ENCODE results near the gene SSPN.

SSPN gene

DNA sequence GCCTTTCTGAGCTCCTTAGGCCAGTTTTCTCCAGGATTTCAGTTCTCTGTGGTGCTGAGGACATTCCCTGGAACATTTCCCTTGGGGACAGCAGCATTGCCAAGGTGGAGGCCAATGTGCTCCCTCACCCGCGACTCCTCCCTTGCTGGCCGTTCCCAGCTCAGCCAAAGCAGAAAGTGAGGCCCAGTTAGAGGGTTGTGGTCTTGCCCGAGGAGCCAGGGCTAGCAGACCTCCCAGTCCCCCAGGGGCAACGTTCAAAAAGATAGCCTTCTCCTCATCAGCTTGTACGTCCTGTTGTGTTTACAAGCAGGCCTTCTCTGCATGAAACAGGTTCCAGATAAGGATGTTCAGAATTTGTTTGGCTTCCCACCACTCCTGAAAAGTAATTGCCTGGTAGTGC lies 78.4 kb downstream of the SSPN start:
- no CpG with 5 or more reads among the region's 6 CpGs for WGBS, 2 donors (ENCODE audit: extremely low coverage in 2 of 2, insufficient read length in 2 of 2, insufficient replicate concordance in 1 of 2)
- Histone ChIP-seq H4K91ac (ENCODE audit: low read depth, low read length, poor library complexity) (no peak overlapping the region), H2AFZ (ENCODE audit: low read length) (no peak overlapping the region), H2AK5ac (ENCODE audit: low read depth, low read length) (no peak overlapping the region), H3K14ac (ENCODE audit: low read length) (no peak overlapping the region), H3K27me3 (ENCODE audit: control insufficient read depth in 3 of 3, insufficient read depth in 3 of 3, low read depth in 1 of 3, low read length in 3 of 3) (no peaks in the 10 kb centered on the region), H2BK5ac (ENCODE audit: low read length) (no peak overlapping the region), H3K18ac (ENCODE audit: low read length) (no peak overlapping the region), H3K23ac (ENCODE audit: low read depth, low read length, poor library complexity) (no peak overlapping the region), H3K79me1 (ENCODE audit: low read depth, low read length) (no peaks in the 10 kb centered on the region), H3K36me3 (replicated peaks in 1 of 2; ENCODE audit: control insufficient read depth in 2 of 2, insufficient read depth in 2 of 2, low read length in 2 of 2) (no peaks in the 10 kb centered on the region), H2BK15ac (ENCODE audit: low read length) (no peak overlapping the region), H3K27ac (replicated peaks; ENCODE audit: low read length) (no peak overlapping the region), H3K4me1 (ENCODE audit: control insufficient read depth in 2 of 2, insufficient read depth in 1 of 2, low read depth in 1 of 2, low read length in 2 of 2) (peaks cover 3 to 9% of the 10 kb centered on the region in 2 donors), H3K4me3 (ENCODE audit: low read length in 2 of 2) (no peak overlapping the region), H3K4ac (ENCODE audit: low read length) (no peak overlapping the region), H3K9me3 (replicated peaks in 1 of 2; ENCODE audit: control insufficient read depth in 2 of 2, insufficient read depth in 1 of 2, low read depth in 1 of 2, low read length in 2 of 2) (no peaks in the 10 kb centered on the region), H2BK120ac (ENCODE audit: low read depth, low read length) (no peak overlapping the region), H2BK12ac (ENCODE audit: low read length) (no peak overlapping the region), H4K8ac (ENCODE audit: low read depth, low read length) (no peak overlapping the region), H3K9ac (ENCODE audit: low read depth, low read length, poor library complexity) (no peak overlapping the region), H3K4me2 (ENCODE audit: insufficient read depth, low read length, poor library complexity, severe bottlenecking) (no peak overlapping the region)
- DNase-seq (ENCODE audit: low spot score) = no peak

- Histone ChIP-seq H3K36me3 (replicated peaks in 1 of 2; ENCODE audit: control insufficient read depth in 2 of 2, insufficient read depth in 2 of 2, low read length in 2 of 2) (no peaks in the 10 kb centered on the region), H3K27ac (replicated peaks; ENCODE audit: low read length) (no peak overlapping the region), H3K23ac (ENCODE audit: low read depth, low read length, poor library complexity) (no peak overlapping the region), H3K18ac (ENCODE audit: low read length) (peak overlapping the region; percentile 5), H3K9me3 (replicated peaks in 1 of 2; ENCODE audit: control insufficient read depth in 2 of 2, insufficient read depth in 1 of 2, low read depth in 1 of 2, low read length in 2 of 2) (no peaks in the 10 kb centered on the region), H2BK120ac (ENCODE audit: low read depth, low read length) (no peak overlapping the region), H3K4ac (ENCODE audit: low read length) (no peak overlapping the region), H2BK12ac (ENCODE audit: low read length) (no peak overlapping the region), H3K79me1 (ENCODE audit: low read depth, low read length) (no peaks in the 10 kb centered on the region), H3K27me3 (ENCODE audit: control insufficient read depth in 3 of 3, insufficient read depth in 3 of 3, low read depth in 1 of 3, low read length in 3 of 3) (no peaks in the 10 kb centered on the region), H2BK15ac (ENCODE audit: low read length) (no peak overlapping the region), H3K14ac (ENCODE audit: low read length) (no peak overlapping the region), H3K9ac (ENCODE audit: low read depth, low read length, poor library complexity) (no peak overlapping the region), H2BK5ac (ENCODE audit: low read length) (no peak overlapping the region), H4K91ac (ENCODE audit: low read depth, low read length, poor library complexity) (no peak overlapping the region), H3K4me2 (ENCODE audit: insufficient read depth, low read length, poor library complexity, severe bottlenecking) (no peak overlapping the region), H3K4me1 (ENCODE audit: control insufficient read depth in 2 of 2, insufficient read depth in 1 of 2, low read depth in 1 of 2, low read length in 2 of 2) (peaks cover 3 to 9% of the 10 kb centered on the region in 2 donors), H4K8ac (ENCODE audit: low read depth, low read length) (no peak overlapping the region), H2AK5ac (ENCODE audit: low read depth, low read length) (no peak overlapping the region), H3K4me3 (ENCODE audit: low read length in 2 of 2) (no peak overlapping the region), H2AFZ (ENCODE audit: low read length) (peak overlapping the region; percentile 84)
- whole genome bisulfite sequencing, 2 donors (ENCODE audit: extremely low coverage in 2 of 2, insufficient read length in 2 of 2, insufficient replicate concordance in 1 of 2) = no CpG with 5 or more reads among the region's 13 CpGs
- no peak for DNase-seq (ENCODE audit: low spot score)
These were observed 79.3 kb downstream of the SSPN start for GRCh38 chr12:26274441-26275312.

DNA sequence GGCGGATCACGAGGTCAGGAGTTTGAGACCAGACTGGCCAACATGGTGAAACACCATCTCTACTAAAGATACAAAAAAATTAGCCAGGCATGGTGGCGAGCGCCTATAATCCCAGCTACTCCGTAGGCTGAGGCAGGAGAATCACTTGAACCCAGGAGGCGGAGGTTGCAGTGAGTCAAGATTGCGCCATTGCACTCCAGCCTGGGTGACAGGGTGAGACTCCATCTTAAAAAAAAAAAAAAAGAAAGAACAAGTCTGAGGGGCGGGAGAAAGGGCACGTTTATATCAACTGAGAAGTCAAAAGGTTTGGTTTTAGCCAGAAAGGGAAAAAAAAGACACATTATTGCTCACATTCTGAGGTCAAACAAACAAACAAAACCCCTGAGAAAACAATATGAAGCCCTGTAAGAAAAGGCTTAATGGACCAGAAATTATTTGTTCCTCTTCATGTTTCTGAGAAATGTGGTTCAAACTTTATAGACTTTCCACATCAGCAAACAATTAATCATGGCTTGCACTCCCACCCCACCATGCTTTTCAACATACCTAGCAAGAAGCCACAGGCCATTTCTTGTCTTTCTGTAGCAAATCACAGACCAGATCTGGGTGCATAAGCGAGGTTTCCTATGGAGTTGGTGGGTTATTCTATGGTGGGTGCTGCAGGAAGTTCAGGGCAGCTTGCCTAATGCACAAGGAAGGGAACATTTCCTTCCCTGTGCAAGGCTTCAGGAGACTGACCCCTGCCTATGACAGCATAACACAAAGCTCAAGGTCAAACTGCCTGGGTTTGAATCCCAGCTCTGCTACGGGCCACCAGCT lies 80.1 kb downstream of the SSPN start:
- Histone ChIP-seq H3K27ac (replicated peaks; ENCODE audit: low read length) (no peak overlapping the region), H3K79me1 (ENCODE audit: low read depth, low read length) (no peaks in the 10 kb centered on the region), H3K9me3 (replicated peaks in 1 of 2; ENCODE audit: control insufficient read depth in 2 of 2, insufficient read depth in 1 of 2, low read depth in 1 of 2, low read length in 2 of 2) (no peaks in the 10 kb centered on the region), H3K4me3 (ENCODE audit: low read length in 2 of 2) (no peak overlapping the region), H3K4me2 (ENCODE audit: insufficient read depth, low read length, poor library complexity, severe bottlenecking) (no peak overlapping the region), H3K4me1 (ENCODE audit: control insufficient read depth in 2 of 2, insufficient read depth in 1 of 2, low read depth in 1 of 2, low read length in 2 of 2) (peaks cover 3 to 9% of the 10 kb centered on the region in 2 donors), H2BK15ac (ENCODE audit: low read length) (no peak overlapping the region), H2AFZ (ENCODE audit: low read length) (no peak overlapping the region), H3K9ac (ENCODE audit: low read depth, low read length, poor library complexity) (no peak overlapping the region), H2BK5ac (ENCODE audit: low read length) (no peak overlapping the region), H2BK120ac (ENCODE audit: low read depth, low read length) (no peak overlapping the region), H4K91ac (ENCODE audit: low read depth, low read length, poor library complexity) (no peak overlapping the region), H2BK12ac (ENCODE audit: low read length) (no peak overlapping the region), H3K27me3 (ENCODE audit: control insufficient read depth in 3 of 3, insufficient read depth in 3 of 3, low read depth in 1 of 3, low read length in 3 of 3) (no peaks in the 10 kb centered on the region), H3K14ac (ENCODE audit: low read length) (no peak overlapping the region), H4K8ac (ENCODE audit: low read depth, low read length) (no peak overlapping the region), H2AK5ac (ENCODE audit: low read depth, low read length) (no peak overlapping the region), H3K4ac (ENCODE audit: low read length) (no peak overlapping the region), H3K36me3 (replicated peaks in 1 of 2; ENCODE audit: control insufficient read depth in 2 of 2, insufficient read depth in 2 of 2, low read length in 2 of 2) (no peaks in the 10 kb centered on the region), H3K18ac (ENCODE audit: low read length) (peak overlapping the region; percentile 11), H3K23ac (ENCODE audit: low read depth, low read length, poor library complexity) (no peak overlapping the region)
- WGBS, 2 donors (ENCODE audit: extremely low coverage in 2 of 2, insufficient read length in 2 of 2, insufficient replicate concordance in 1 of 2) = no CpG with 5 or more reads among the region's 11 CpGs
- no peak for DNase-seq (ENCODE audit: low spot score)

DNA sequence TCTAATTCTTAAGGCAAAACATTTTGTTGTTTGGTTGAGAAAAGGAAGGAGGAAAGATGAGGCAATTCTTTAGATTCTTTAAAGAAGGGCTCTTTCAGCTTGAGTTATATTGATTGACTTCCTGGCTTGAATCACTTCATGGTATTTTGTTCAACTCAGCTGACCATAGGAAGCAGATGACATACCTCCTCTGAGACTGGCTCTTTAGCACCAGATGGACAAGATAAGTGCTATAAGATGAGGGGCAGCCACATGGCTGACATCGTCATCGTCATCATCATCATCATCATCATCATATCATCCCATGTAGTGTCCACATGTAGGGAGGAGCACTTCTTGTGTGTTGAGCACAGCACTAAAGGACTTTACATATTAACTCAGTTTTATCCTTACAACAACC lies 81.3 kb downstream of the SSPN start:
- no peaks in the 10 kb centered on the region for H3K36me3 ChIP-seq (replicated peaks in 1 of 2; ENCODE audit: control insufficient read depth in 2 of 2, insufficient read depth in 2 of 2, low read length in 2 of 2)
- no peak overlapping the region for H3K4me2 ChIP-seq (ENCODE audit: insufficient read depth, low read length, poor library complexity, severe bottlenecking)
- H2BK12ac ChIP-seq (ENCODE audit: low read length) = no peak overlapping the region
- no peaks in the 10 kb centered on the region for H3K27me3 ChIP-seq (ENCODE audit: control insufficient read depth in 3 of 3, insufficient read depth in 3 of 3, low read depth in 1 of 3, low read length in 3 of 3)
- H3K18ac ChIP-seq (ENCODE audit: low read length) = no peak overlapping the region
- H3K9ac ChIP-seq (ENCODE audit: low read depth, low read length, poor library complexity) = no peak overlapping the region
- no peak overlapping the region for H3K4ac ChIP-seq (ENCODE audit: low read length)
- no peak overlapping the region for H3K14ac ChIP-seq (ENCODE audit: low read length)
- no peak for DNase-seq (ENCODE audit: low spot score)
- no peak overlapping the region for H3K4me3 ChIP-seq (ENCODE audit: low read length in 2 of 2)
- no peak overlapping the region for H2AK5ac ChIP-seq (ENCODE audit: low read depth, low read length)
- no peaks in the 10 kb centered on the region for H3K9me3 ChIP-seq (replicated peaks in 1 of 2; ENCODE audit: control insufficient read depth in 2 of 2, insufficient read depth in 1 of 2, low read depth in 1 of 2, low read length in 2 of 2)
- H4K8ac ChIP-seq (ENCODE audit: low read depth, low read length) = no peak overlapping the region
- H3K27ac ChIP-seq (replicated peaks; ENCODE audit: low read length) = no peak overlapping the region
- H2BK15ac ChIP-seq (ENCODE audit: low read length) = no peak overlapping the region
- H2BK120ac ChIP-seq (ENCODE audit: low read depth, low read length) = no peak overlapping the region
- peaks cover 3 to 9% of the 10 kb centered on the region in 2 donors for H3K4me1 ChIP-seq (ENCODE audit: control insufficient read depth in 2 of 2, insufficient read depth in 1 of 2, low read depth in 1 of 2, low read length in 2 of 2)
- H4K91ac ChIP-seq (ENCODE audit: low read depth, low read length, poor library complexity) = no peak overlapping the region
- no peaks in the 10 kb centered on the region for H3K79me1 ChIP-seq (ENCODE audit: low read depth, low read length)
- H2AFZ ChIP-seq (ENCODE audit: low read length) = no peak overlapping the region
- WGBS, 2 donors (ENCODE audit: extremely low coverage in 2 of 2, insufficient read length in 2 of 2, insufficient replicate concordance in 1 of 2) = no CpG with 5 or more reads among the region's 2 CpGs
- H3K23ac ChIP-seq (ENCODE audit: low read depth, low read length, poor library complexity) = no peak overlapping the region
- no peak overlapping the region for H2BK5ac ChIP-seq (ENCODE audit: low read length)

Data from neuronal stem cell (in vitro differentiated cells).